ENCODE results near the gene RADX.

DNA sequence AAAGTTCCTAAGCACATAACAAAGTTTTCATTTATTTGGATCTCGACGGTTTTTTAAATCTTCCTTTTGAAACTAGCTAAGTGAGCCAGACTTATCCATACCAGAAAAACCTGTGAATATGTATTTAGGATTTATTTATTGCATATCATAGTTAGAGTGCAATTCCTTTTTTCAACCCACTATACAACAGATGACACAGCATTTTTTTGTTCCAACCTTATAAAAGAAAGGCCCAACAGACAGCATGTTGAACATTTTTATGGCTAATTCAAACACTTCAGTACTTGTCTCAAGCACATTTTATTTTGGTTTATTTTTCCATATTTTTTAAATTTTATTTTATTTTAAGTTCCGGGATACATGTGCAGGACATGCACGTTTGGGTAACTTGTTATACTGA lies 99.6 kb downstream of the RADX start:
- TF ChIP-seq MAX (IDR thresholded peaks at IDR 0.05; ENCODE audit: low read depth, low read length): no peak
- TF ChIP-seq CTCF (IDR thresholded peaks at IDR 0.05; ENCODE audit: low read depth, low read length): no peak
- TF ChIP-seq POLR2A (IDR thresholded peaks at IDR 0.05; ENCODE audit: extremely low read depth, insufficient read length): no peak
- no peak for TF ChIP-seq MYC (IDR thresholded peaks at IDR 0.05; ENCODE audit: low read depth, low read length)

All from NB4 (cell line).